ENCODE results near the gene IGSF23.

Gene IGSF23

DNA sequence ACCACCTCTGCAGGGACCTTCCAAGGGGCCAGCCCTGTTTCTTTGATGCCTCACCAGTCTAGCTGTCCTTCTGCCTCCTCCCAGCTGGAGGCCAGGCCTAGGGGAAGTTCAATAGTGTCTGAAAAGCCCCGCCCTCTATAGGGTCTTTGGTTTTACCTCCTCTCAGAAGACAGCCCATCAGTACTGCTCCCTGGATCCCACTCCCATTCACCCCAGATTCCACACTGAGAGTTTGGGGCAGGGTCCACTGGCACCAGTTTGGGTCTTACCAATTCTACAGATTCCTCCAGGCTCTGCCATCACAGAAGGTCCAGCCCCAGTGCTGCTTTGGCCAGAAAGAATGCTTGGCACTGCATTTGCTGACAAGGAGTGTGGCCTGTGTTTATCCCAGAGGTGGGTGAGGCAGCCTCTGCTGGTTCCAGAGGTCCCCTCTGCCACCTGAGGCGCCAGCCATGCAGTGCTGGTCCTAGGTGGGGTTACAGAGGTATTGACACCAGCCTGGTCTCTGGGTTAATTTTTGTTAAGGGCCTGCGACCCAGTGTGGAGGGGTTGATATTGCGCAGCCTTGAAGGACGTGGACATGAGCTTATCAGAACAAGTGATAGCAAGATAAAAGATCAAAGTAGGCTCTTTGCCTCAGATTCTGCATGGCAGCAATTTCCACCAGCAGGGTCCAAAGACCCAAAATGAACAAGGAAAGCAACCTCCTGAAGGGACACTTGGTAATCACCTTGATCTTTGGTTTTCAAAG, 41.4 kb upstream of the IGSF23 start:
- in situ Hi-C loops (cut with MboI; ENCODE audit: low sequenced_read_pairs, unreplicated experiment): loop anchor here (10.0 kb wide), 1 partner anchor 83 kb away; no protein-coding TSS in a partner anchor

DNA sequence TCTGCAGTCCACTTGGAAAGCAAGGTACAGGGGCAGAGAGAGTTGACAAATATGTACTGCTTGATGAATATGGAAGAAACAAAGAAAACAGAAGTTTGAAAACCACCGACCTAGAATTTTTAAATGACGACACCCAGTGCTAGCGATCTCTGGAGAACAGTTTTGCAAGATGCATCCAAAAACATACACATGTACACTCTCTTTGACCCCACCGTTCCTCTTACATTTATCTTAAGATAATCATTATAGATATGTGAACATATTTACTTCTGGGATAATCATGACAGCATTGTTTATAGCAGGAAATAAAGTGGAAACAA, 40.8 kb upstream of the IGSF23 start:
- DNase-seq (ENCODE audit: low spot score): no peak
- TF ChIP-seq, protein P1, sequence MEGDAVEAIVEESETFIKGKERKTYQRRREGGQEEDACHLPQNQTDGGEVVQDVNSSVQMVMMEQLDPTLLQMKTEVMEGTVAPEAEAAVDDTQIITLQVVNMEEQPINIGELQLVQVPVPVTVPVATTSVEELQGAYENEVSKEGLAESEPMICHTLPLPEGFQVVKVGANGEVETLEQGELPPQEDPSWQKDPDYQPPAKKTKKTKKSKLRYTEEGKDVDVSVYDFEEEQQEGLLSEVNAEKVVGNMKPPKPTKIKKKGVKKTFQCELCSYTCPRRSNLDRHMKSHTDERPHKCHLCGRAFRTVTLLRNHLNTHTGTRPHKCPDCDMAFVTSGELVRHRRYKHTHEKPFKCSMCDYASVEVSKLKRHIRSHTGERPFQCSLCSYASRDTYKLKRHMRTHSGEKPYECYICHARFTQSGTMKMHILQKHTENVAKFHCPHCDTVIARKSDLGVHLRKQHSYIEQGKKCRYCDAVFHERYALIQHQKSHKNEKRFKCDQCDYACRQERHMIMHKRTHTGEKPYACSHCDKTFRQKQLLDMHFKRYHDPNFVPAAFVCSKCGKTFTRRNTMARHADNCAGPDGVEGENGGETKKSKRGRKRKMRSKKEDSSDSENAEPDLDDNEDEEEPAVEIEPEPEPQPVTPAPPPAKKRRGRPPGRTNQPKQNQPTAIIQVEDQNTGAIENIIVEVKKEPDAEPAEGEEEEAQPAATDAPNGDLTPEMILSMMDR (IDR thresholded peaks at IDR 0.05; ENCODE audit: borderline replicate concordance, control extremely low read depth, extremely low read depth, insufficient read depth, missing control alignments): no peak
- in situ Hi-C loops (cut with MboI; ENCODE audit: low sequenced_read_pairs, unreplicated experiment): loop anchor here (10.0 kb wide), 1 partner anchor 82 kb away; no protein-coding TSS in a partner anchor

More for the DNA sequence above, 41.4 kb upstream of the IGSF23 start:
- TF ChIP-seq, protein P1 (IDR thresholded peaks at IDR 0.05; ENCODE audit: borderline replicate concordance, control extremely low read depth, extremely low read depth, insufficient read depth, missing control alignments): no peak
- DNase-seq (ENCODE audit: low spot score): no peak

DNA sequence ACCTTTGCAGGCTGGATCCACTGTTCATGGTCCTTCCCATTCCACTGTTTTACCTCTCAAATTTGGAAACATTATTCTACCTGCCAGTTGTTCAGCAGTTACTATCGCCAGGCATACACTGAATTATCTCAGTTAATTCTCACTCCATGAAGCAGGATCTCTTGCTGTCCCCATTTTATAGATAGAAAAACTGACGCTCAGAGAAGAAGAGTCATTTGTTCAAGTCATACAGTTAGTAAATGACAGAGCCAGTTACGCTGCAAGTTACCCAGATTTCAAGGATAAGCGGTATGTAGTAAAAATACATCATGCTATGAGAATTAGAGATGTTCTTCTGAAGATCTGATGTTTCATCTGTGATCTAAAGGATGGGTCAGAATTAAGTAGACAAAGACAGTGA, 40.2 kb upstream of the IGSF23 start:
- in situ Hi-C loops (cut with MboI; ENCODE audit: low sequenced_read_pairs, unreplicated experiment): loop anchor here (10.0 kb wide), 1 partner anchor 82 kb away; no protein-coding TSS in a partner anchor
- DNase-seq (ENCODE audit: low spot score): no peak
- TF ChIP-seq, protein P1 (IDR thresholded peaks at IDR 0.05; ENCODE audit: borderline replicate concordance, control extremely low read depth, extremely low read depth, insufficient read depth, missing control alignments): no peak

DNA sequence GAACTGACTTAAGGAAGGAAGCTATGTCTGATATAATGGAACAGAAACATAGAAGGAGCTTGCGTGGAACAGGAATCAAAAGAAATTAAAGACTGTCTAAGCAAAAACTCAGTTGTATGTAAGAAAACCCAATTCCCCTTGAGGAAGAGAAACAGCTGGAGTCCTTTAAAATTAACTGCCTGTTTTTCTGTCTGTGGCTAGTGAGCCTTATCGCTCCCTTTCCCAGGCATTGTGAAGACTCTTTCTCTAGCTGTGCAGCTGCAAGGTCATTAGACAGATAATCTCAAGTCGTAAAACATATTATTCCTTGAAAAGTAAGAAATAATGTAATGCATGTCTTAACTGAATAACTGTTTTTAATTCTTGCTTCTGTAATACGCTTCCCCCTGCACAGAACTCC, 39.7 kb upstream of the IGSF23 start:
- TF ChIP-seq, protein P1 (IDR thresholded peaks at IDR 0.05; ENCODE audit: borderline replicate concordance, control extremely low read depth, extremely low read depth, insufficient read depth, missing control alignments): no peak
- no peak for DNase-seq (ENCODE audit: low spot score)
- in situ Hi-C loops (cut with MboI; ENCODE audit: low sequenced_read_pairs, unreplicated experiment): loop anchor here (10.0 kb wide), 1 partner anchor 81 kb away; no protein-coding TSS in a partner anchor

DNA sequence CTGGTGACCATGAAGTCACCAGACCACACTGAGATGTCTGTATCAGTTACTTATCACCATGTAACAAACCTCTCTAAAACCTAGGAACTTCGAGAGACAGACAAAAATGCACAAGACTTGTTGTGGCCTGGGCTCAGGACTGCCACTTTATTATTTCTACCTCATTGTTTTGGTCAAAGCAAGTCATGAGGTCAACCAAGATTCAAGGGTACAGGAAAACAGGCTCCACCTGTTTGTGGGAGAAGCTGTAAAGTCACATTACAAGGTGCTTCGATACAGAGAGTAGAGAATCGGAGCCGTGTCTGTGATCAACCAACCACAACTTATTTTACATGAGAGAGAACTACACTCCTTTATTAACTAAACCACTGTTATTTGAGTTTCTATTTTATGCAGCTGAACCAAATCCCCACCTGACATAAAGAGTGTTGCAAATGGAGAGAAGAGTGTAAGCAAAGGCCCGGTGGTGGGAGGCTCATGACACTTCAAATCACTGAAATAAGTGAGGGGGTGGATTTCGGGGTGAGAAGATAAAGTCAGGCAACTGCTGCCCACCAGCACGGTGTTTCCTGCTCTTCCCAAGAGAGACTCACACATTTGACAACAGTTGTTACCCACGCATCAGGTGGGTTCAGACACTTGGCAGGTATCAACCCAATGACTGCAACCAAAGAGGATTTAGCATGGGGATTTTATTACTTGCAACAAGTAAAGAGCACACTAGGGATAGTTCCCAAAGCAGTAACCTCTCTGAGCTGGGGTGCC, 39.0 kb upstream of the IGSF23 start:
- no peak for DNase-seq (ENCODE audit: low spot score)
- TF ChIP-seq, protein P1 (IDR thresholded peaks at IDR 0.05; ENCODE audit: borderline replicate concordance, control extremely low read depth, extremely low read depth, insufficient read depth, missing control alignments): no peak
- in situ Hi-C loops (cut with MboI; ENCODE audit: low sequenced_read_pairs, unreplicated experiment): loop anchor here (10.0 kb wide), 1 partner anchor 80 kb away; no protein-coding TSS in a partner anchor

DNA sequence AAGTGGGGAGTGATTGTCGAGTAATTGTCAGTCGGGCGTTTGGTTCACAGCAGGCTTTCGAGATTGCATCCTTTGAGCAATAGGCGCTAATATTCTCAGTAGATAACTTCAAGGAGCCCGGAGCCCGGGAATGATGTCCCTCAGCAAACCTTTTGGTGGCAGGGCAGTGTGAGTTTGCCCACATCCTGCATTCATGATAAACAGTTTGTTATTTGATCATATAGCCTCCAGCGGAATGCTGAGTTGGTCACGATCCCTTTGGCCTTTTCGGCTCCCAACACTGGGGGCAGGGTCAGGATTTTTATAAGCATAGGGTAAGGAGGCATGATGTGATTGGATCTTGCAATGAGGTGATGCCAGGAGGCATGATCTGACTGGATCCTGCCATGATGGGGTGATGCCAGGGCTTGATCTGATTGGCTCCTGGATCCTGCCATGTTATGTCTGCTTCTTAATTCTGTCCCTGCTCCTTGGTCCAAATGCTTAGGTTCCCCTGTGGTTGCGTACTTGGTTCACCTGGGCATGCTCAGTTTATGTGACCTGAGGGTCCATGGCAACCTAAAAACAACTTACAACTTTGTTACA, 38.2 kb upstream of the IGSF23 start:
- no peak for DNase-seq (ENCODE audit: low spot score)
- in situ Hi-C loops (cut with MboI; ENCODE audit: low sequenced_read_pairs, unreplicated experiment): loop anchor here (10.0 kb wide), 1 partner anchor 80 kb away; no protein-coding TSS in a partner anchor
- TF ChIP-seq, protein P1 (IDR thresholded peaks at IDR 0.05; ENCODE audit: borderline replicate concordance, control extremely low read depth, extremely low read depth, insufficient read depth, missing control alignments): no peak

All from GM13976 (cell line).